Measurements from ENCODE around the gene COG8.
"Not testable (repeated sequence)": the region's sequence is repeated elsewhere in the genome, so short reads cannot be mapped to it uniquely, and the experiment has no call there.

COG8 gene

DNA sequence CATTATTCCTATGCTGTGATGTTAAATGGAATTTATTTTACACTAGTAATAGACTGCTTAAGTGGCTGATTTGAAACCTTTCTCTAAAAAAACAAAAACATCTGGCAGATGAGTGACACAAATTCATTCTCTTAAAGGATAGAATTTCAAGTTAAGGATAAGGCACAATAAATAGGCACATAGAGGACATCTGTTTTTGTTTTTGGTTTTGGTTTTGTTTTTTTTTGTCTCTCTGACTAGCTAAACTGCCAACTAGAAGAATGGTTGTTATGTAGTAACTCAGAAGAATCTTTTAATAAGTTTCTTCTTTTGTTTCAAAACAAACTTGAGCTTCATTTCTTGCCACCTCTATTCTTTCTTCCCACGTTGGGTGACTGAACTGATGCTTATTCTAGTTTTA is 33.3 kb downstream of the COG8 start:
- TF ChIP-seq, protein P1, sequence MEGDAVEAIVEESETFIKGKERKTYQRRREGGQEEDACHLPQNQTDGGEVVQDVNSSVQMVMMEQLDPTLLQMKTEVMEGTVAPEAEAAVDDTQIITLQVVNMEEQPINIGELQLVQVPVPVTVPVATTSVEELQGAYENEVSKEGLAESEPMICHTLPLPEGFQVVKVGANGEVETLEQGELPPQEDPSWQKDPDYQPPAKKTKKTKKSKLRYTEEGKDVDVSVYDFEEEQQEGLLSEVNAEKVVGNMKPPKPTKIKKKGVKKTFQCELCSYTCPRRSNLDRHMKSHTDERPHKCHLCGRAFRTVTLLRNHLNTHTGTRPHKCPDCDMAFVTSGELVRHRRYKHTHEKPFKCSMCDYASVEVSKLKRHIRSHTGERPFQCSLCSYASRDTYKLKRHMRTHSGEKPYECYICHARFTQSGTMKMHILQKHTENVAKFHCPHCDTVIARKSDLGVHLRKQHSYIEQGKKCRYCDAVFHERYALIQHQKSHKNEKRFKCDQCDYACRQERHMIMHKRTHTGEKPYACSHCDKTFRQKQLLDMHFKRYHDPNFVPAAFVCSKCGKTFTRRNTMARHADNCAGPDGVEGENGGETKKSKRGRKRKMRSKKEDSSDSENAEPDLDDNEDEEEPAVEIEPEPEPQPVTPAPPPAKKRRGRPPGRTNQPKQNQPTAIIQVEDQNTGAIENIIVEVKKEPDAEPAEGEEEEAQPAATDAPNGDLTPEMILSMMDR (IDR thresholded peaks at IDR 0.05; ENCODE audit: insufficient read depth, low read length, poor library complexity, severe bottlenecking): no peak
- DNase-seq (ENCODE audit: extremely low read depth, insufficient read length): no peak

DNA sequence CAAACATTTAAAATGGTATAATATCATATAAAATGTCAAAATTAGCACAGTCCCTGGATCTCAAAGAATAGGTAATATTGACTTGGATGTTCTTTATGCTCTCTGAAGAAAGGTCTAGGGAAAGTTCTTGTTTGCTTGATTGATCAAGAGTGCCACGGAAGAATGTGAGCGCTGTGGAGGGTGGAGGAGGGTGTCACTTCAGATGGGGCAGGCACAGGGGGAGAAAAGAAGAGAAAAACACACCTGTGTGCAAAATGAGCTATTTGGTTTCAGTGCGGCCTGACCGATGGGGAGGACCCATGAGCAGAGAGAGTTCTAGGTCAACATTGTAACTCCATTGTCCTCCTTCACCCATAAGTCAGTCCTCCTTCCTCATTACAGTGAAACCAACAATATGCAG is 37.1 kb downstream of the COG8 start:
- no peak for DNase-seq (ENCODE audit: extremely low read depth, insufficient read length)
- TF ChIP-seq, protein P1 (IDR thresholded peaks at IDR 0.05; ENCODE audit: insufficient read depth, low read length, poor library complexity, severe bottlenecking): no peak
- H3K4me3 ChIP-seq (replicated peaks; ENCODE audit: low read depth, low read length): no peak overlapping the region
- no peaks in the 10 kb centered on the region for H3K27me3 ChIP-seq (replicated peaks; ENCODE audit: control insufficient read depth, insufficient read depth, low read length)
- peaks cover 1% of the 10 kb centered on the region; the same call in 1 of the 2 replicates for H3K36me3 ChIP-seq (ENCODE audit: control insufficient read depth, insufficient read depth, low read length)

More for the DNA sequence above, 33.3 kb downstream of the COG8 start:
- peaks cover 1% of the 10 kb centered on the region; the same call in 1 of the 2 replicates for H3K36me3 ChIP-seq (ENCODE audit: control insufficient read depth, insufficient read depth, low read length)
- no peak overlapping the region for H3K4me3 ChIP-seq (replicated peaks; ENCODE audit: low read depth, low read length)
- no peaks in the 10 kb centered on the region for H3K27me3 ChIP-seq (replicated peaks; ENCODE audit: control insufficient read depth, insufficient read depth, low read length)

DNA sequence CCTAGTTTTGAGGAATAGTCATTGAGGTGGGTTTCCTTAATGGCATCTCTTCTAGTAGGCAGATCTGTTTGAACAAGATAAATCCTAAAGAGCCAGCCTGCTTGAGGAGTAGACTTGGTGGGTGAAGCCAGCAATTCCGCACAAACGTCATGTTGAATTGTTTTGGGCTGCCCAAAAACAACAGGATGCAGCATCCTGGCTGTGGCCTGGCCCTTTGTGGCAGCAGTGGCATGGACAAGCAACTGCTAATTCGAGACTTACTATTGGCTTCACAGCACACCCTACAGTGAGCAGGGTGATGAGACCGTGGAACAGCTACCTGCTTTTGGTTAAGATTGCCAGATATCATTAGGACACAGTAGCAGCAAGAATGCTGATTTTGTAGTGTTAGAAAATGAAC is 37.5 kb downstream of the COG8 start:
- no peaks in the 10 kb centered on the region for H3K27me3 ChIP-seq (replicated peaks; ENCODE audit: control insufficient read depth, insufficient read depth, low read length)

DNA sequence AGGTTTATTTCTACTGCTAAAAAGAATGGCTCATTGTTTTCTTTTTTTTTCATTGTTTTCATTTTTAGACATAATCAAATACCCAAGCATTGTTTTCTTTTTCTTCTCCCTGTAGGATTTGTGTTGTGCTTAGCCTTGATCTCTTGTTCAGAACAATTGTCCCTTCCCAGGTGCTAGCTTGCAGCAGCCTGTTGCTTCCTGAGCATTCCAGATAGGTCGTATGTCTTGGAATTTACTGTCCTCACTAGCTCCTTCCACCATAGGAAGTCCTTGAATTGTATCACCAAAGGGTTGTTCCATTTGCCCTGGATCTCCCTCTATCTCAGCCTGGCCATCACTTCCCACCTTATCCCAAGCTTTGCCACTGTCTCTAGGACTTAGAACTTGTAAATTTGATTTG is 38.2 kb downstream of the COG8 start:
- Histone ChIP-seq H3K36me3 (ENCODE audit: control insufficient read depth, insufficient read depth, low read length) (peaks cover 1% of the 10 kb centered on the region; the same call in 1 of the 2 replicates), H3K27me3 (replicated peaks; ENCODE audit: control insufficient read depth, insufficient read depth, low read length) (no peaks in the 10 kb centered on the region), H3K4me3 (replicated peaks; ENCODE audit: low read depth, low read length) (no peak overlapping the region)
- no peak for DNase-seq (ENCODE audit: extremely low read depth, insufficient read length)
- TF ChIP-seq, protein P1 (IDR thresholded peaks at IDR 0.05; ENCODE audit: insufficient read depth, low read length, poor library complexity, severe bottlenecking): no peak

More for the DNA sequence above, 37.5 kb downstream of the COG8 start:
- DNase-seq (ENCODE audit: extremely low read depth, insufficient read length): no peak
- H3K4me3 ChIP-seq (replicated peaks; ENCODE audit: low read depth, low read length): no peak overlapping the region
- TF ChIP-seq, protein P1 (IDR thresholded peaks at IDR 0.05; ENCODE audit: insufficient read depth, low read length, poor library complexity, severe bottlenecking): no peak
- H3K36me3 ChIP-seq (ENCODE audit: control insufficient read depth, insufficient read depth, low read length): peaks cover 1% of the 10 kb centered on the region; the same call in 1 of the 2 replicates

DNA sequence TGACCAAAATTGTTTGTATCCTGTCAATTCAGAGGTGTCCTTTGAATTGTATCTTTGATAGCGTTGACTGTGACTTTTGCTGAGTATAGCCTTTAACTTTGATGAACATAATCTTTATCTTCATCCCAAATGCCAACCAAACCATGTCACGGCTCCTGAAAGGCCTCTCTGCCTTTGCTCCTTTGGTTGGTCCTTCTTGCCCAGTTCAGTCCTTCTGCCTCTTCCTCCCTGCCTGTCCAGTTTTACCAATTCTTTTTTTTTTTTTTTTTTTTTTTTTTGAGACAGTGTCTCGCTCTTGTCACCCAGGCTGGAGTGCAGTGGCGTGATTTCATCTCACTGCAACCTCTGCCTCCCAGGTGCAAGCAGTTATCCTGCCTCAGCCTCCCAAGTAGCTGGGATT is 41.1 kb downstream of the COG8 start:
- H3K36me3 ChIP-seq (ENCODE audit: control insufficient read depth, insufficient read depth, low read length): peaks cover 1% of the 10 kb centered on the region; the same call in 1 of the 2 replicates
- H3K27me3 ChIP-seq (replicated peaks; ENCODE audit: control insufficient read depth, insufficient read depth, low read length): no peaks in the 10 kb centered on the region
- TF ChIP-seq, protein P1 (IDR thresholded peaks at IDR 0.05; ENCODE audit: insufficient read depth, low read length, poor library complexity, severe bottlenecking): no peak
- H3K4me3 ChIP-seq (replicated peaks; ENCODE audit: low read depth, low read length): no peak overlapping the region
- no peak for DNase-seq (ENCODE audit: extremely low read depth, insufficient read length)

DNA sequence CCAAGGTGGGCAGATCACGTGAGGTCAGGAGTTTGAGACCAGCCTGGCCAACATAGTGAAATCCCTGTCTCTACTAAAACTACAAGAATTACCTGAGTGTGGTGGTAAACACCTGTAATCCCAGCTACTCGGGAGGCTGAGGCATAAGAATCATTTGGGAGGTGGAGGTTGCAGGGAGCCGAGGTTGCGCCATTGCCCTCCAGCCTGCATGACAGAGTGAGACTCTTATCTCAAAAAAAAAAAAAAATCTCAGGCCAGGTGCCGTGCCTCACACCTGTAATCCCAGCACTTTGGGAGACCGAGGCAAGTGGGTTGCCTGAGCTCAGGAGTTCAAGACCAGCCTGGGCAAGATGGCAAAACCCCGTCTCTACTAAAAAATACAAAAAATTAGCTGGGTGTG is 42.6 kb downstream of the COG8 start:
- not testable (repeated sequence) for H3K27me3 ChIP-seq (replicated peaks; ENCODE audit: control insufficient read depth, insufficient read depth, low read length); H3K36me3 ChIP-seq (ENCODE audit: control insufficient read depth, insufficient read depth, low read length); DNase-seq (ENCODE audit: extremely low read depth, insufficient read length); H3K4me3 ChIP-seq (replicated peaks; ENCODE audit: low read depth, low read length)

All from GM06990 (cell line).